ENCODE measurements around the gene PPP5C. TPM values are rescaled to one million over a fixed set of nuclear protein-coding genes. Genes with fewer than 3 reads are reported as not detected.

Gene PPP5C
- total and polyA plus RNA-seq, 2 of the 8 experiments (the other 6 are each of a cell fraction or from before 2014, with no cell fraction given): 112 to 156 TPM

DNA sequence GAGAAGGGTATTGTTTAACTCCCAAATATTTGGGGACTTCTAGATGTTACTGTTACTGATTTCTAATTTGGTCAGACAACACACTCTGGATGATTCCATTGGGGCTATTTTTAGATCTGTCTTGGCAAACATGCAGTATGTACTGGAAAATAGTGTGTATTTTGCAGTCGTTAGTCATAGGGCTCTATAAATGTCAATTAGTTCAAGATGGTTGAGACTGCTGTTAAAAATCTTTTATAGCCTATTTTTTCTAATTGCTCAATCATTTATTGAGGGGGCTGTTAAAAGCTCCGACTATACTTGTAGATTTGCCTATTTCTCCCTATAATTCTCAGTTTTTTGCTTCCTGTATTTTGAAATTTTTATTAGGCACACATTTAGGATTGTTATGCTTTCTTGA, 31.4 kb downstream of the PPP5C start (continued):
- TF ChIP-seq USF2 (IDR thresholded peaks at IDR 0.05; ENCODE audit: low read length) (no peak), CBX5 (IDR thresholded peaks at IDR 0.05; ENCODE audit: low read depth, low read length) (no peak), YY1 (IDR thresholded peaks at IDR 0.05; ENCODE audit: low read depth, low read length) (no peak), JUN (IDR thresholded peaks at IDR 0.05; ENCODE audit: low read depth, low read length) (no peak), BACH1 (IDR thresholded peaks at IDR 0.05; ENCODE audit: low read length) (no peak)

All from H1 (cell line).